Hindlimb muscle (tissue), 1 donor: ENCODE data around the gene SPIRE2. TPM values are rescaled to one million over a fixed set of nuclear protein-coding genes. Genes with fewer than 3 reads are reported as not detected.
"Not testable (repeated sequence)": the region's sequence is repeated elsewhere in the genome, so short reads cannot be mapped to it uniquely, and the experiment has no call there.

Source experiments
- DNase-seq: peaks from one replicate; pipeline ENCODE4 v3.0.0-alpha.2; 2013
- polyA plus RNA-seq: library from polyadenylated mRNA; unstranded; fragments of 120-200 nt; gene quantifications from one replicate; pipeline ENCODE4 v1.2.1, GENCODE V29; 2013; ENCODE audit not compliant: insufficient read length

SPIRE2 gene
- polyA plus RNA-seq, 1 donor = 3.1 TPM

GRCh38 chr16:89867918-89868317, 39.6 kb downstream of the SPIRE2 start:
- DNase-seq = no peak

GRCh38 chr16:89869911-89870310, 41.6 kb downstream of the SPIRE2 start:
- no peak for DNase-seq

- no peak for DNase-seq
These were observed 42.2 kb downstream of the SPIRE2 start for GRCh38 chr16:89870440-89870839.

GRCh38 chr16:89871895-89872294, 43.6 kb downstream of the SPIRE2 start:
- DNase-seq = no peak

- DNase-seq = peak; percentile 92
These were observed 45.1 kb downstream of the SPIRE2 start, which contains the start of gene TCF25 for GRCh38 chr16:89873109-89873971. TSS of gene TCF25 (plus strand) at chr16:89873592. CDS start at chr16:89873668, 76 bp downstream.

- peak; percentile 97 for DNase-seq
These were observed 45.9 kb downstream of the SPIRE2 start for GRCh38 chr16:89873972-89874689.

- DNase-seq = not testable (repeated sequence)
These were observed 50.8 kb downstream of the SPIRE2 start for GRCh38 chr16:89879123-89879522.

GRCh38 chr16:89880477-89881367, 52.4 kb downstream of the SPIRE2 start:
- DNase-seq = no peak

GRCh38 chr16:89881368-89881730, 53.1 kb downstream of the SPIRE2 start:
- no peak for DNase-seq

GRCh38 chr16:89883346-89884040, 55.2 kb downstream of the SPIRE2 start:
- no peak for DNase-seq

GRCh38 chr16:89884041-89884421, 55.8 kb downstream of the SPIRE2 start:
- no peak for DNase-seq

GRCh38 chr16:89887243-89887642, 59.0 kb downstream of the SPIRE2 start:
- DNase-seq = no peak

GRCh38 chr16:89890200-89890599, 61.9 kb downstream of the SPIRE2 start:
- no peak for DNase-seq

GRCh38 chr16:89890886-89891657, 62.8 kb downstream of the SPIRE2 start:
- DNase-seq = no peak

- DNase-seq = no peak
These were observed 63.9 kb downstream of the SPIRE2 start for GRCh38 chr16:89892055-89892630.

- no peak for DNase-seq
These were observed 64.4 kb downstream of the SPIRE2 start for GRCh38 chr16:89892635-89893034.

- no peak for DNase-seq
These were observed 65.6 kb downstream of the SPIRE2 start for GRCh38 chr16:89893642-89894548.

- DNase-seq = no peak
These were observed 67.4 kb downstream of the SPIRE2 start for GRCh38 chr16:89895482-89896250.

- no peak for DNase-seq
These were observed 68.9 kb downstream of the SPIRE2 start for GRCh38 chr16:89897204-89897603.
